HG03460 (cell line): ENCODE results near the gene HAT1.
"Not testable (repeated sequence)": the region's sequence is repeated elsewhere in the genome, so short reads cannot be mapped to it uniquely, and the experiment has no call there.

ENCODE experiments used
- ATAC-seq: cut with Tn5 transposase; IDR thresholded peaks from one replicate; pipeline ENCODE4 v1.9.1; 2021; ENCODE audit not compliant: unreplicated experiment

Gene HAT1

GRCh38 chr2:171922230-171923022 is at the start of gene HAT1:
HAT1 (plus strand) TSS chr2:171922461; CDS start chr2:171922501, 40 bp downstream.
- ATAC-seq: peak; percentile 98

DNA sequence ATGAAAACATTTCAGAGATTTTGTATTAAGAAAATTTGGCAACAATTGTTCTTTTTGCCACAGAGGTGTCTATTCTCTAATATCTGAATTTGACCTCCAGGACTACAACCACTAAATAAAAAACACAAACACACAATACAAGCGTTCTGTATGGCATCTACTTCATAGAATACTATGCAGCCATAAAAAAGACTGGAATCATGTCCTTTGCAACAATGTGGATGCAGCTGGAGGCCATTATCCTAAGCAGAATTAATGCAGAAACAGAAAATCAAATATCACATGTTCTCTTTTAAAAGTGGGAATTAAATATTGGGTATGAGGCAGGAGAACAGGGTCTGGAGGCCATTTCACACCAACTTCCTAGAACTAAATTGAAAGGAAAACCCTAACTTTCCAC is 47.7 kb upstream of the HAT1 start:
- no peak for ATAC-seq

GRCh38 chr2:171874963-171875362 is 47.3 kb upstream of the HAT1 start:
- ATAC-seq: no peak

- no peak for ATAC-seq
Measured at GRCh38 chr2:171878481-171878993, 43.7 kb upstream of the HAT1 start.

DNA sequence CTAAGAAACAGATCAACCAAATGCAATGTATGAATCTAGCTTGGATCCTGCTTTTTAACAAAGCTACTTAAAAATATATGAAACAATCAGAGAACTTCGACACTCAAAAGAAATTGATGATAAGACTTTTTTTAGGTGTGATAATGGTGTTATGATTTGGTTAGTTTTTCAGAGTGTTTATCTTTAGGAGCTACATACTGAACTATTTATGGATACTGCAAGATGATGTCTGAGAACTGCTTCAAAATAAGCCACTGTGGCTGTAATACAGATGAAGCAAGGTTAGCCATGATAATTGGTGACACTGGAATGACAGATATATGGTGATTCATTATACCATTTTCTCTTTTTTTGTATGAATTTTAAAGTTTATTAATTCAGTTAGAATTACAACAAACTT is 42.4 kb upstream of the HAT1 start:
- no peak for ATAC-seq

DNA sequence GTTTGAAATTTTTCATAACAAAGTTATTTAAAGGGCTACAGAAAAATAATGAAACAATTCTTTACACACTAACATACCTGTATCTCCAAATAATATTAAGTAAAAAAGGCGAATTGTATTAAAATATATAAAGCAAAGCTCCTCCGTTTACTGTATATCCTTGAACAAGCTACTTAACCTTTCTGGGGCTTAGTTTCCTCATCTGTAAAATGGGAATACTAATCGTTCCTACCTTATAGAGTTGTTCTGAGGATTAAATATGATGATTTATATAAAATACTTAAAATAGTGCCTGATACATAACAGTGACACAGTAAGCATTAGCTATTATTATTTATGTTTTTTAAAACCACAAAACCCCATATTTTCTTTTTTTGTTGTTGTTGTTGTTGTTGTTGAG is 41.5 kb upstream of the HAT1 start:
- no peak for ATAC-seq

GRCh38 chr2:171882089-171882769 is 40.0 kb upstream of the HAT1 start:
- ATAC-seq: no peak

DNA sequence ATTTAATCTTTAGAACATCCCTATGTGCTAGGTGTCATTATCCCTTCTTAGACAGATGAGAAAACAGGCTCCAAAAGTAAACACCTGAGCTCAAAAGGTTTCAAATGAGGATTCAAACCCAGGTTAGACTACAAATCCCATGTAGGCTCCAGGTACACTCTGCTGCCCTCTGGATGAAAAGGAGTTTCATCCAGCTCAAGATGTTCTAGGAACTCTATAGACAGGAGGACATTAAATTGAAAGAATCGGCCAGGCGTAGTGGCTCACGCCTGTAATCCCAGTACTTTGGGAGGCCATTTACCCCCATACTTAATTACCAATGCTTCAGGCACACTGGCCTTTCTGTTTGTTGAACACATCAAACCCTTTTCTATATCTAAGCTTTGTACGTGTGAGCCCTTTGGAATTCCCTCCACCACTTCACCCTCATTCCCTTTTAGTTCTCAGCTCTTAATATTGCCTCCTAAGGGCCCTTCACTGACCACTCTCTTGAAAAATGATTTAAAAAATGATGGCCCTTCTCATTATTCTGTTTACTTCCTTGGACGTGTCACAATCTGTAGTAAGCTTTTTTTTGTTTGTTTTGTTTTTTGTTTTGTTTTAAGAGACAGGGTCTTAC is 38.9 kb upstream of the HAT1 start:
- ATAC-seq: no peak

DNA sequence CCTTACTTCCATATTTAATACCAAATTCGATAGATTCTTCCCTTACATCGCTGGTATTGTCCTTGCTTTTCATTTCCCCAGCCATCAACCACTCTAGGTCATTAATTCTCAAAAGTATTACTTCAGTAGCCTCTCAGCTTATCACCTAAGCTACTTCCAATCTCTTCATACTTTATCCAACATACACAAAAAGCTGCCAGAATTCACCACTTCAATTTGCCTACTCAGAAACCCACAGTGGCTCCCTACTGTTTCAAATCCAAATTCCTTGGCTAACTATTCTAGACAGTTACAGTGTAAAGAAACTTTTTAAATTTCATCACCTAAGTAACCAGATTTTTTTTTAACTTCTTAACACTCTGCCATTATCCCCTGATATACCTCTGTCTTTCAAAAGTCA is 32.9 kb upstream of the HAT1 start:
- no peak for ATAC-seq

- ATAC-seq: no peak
Measured at GRCh38 chr2:171889808-171890207, 32.5 kb upstream of the HAT1 start.

GRCh38 chr2:171893196-171893823 is 29.0 kb upstream of the HAT1 start:
- no peak for ATAC-seq

GRCh38 chr2:171893824-171894611 is 28.2 kb upstream of the HAT1 start, which contains the start of gene SLC25A12:
SLC25A12 (minus strand) TSS chr2:171894244; CDS start chr2:171894214, 30 bp downstream.
- peak; percentile 93 for ATAC-seq

GRCh38 chr2:171894612-171894947 is 27.7 kb upstream of the HAT1 start:
- no peak for ATAC-seq

- ATAC-seq: no peak
Measured at GRCh38 chr2:171895786-171896185, 26.5 kb upstream of the HAT1 start.

- ATAC-seq: not testable (repeated sequence)
Measured at GRCh38 chr2:171899623-171900282, 22.5 kb upstream of the HAT1 start.

DNA sequence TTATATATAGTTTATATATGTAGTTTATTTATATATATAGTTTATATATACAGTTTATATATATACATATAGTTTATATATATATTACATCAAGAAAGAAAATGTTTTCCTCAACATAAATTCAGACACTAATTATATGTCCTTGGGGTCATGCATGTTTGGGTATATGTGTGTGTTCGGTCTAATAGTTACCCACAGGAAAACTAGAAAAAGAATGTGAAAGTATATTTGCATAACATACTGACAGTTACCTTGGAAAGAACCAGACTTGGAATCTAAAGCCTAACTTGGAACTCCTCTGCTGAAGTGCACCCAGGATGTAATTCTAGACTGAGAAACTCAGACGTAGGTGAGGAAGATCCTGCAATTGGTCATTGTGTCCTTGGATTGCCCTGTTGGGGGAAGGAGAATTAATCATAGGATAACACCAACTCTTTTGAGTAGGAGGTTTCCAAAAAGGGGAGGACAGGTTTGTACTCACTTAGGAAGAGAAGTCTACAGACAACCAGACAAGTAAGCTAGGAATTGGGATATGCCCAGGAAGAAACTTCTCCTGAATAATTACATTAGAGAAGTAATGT is 19.3 kb upstream of the HAT1 start:
- no peak for ATAC-seq

DNA sequence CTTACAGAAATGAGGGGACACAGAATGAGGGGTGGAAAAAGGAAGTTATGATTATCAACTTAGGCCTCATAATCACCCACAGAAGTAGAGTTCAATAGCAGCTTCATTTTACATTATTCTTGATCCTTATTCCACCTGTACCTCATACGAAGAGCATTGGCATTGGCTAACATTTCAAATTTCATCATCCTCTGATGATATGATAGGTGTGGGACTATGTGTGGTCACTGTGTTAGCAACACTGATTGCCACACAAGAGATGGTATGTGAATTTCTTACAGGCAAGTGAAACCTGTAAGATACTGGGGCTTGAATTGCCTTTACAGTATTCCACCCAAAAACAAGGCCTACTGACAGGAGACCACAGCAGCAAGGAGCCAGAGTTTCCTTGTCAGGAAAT is 14.0 kb upstream of the HAT1 start:
- ATAC-seq: no peak

GRCh38 chr2:171909266-171909665 is 13.0 kb upstream of the HAT1 start:
- ATAC-seq: no peak

GRCh38 chr2:171910494-171910893 is 11.8 kb upstream of the HAT1 start:
- no peak for ATAC-seq

DNA sequence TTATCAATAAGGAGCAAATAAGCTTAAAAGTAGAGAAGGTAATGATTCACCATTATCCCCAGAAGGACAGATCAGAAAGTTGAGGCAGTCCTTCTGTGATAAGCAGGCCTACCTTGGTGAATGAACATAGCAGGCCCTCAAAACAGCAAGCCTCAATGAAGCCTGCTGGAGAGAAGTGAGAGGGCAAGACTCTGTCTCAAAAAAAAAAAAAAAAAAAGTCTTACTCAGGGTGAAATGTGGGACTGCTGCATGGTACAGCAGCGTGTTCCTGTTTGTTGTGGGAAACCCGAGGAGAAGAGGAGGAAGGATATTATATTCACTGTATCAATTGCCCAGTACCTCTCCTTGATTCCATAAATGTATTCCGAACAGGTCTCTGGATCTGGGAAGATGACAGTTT is 8.7 kb upstream of the HAT1 start:
- ATAC-seq: no peak
